Sigmoid colon (tissue), 7 donors: ENCODE data around the gene NRG2. TPM values are rescaled to one million over a fixed set of nuclear protein-coding genes. Genes with fewer than 3 reads are reported as not detected.

Experiments used
- DNase-seq: peaks from one replicate; pipeline ENCODE4 v3.0.0-alpha.2; 2019
- H3K27ac ChIP-seq, 4 donors: fragments of 200-600 bp; sonication (generic); one replicate each; pipeline ENCODE4 v1.5.1; 2016 to 2019; ENCODE audit warnings: mild to moderate bottlenecking in 1 of 4
- H3K27me3 ChIP-seq, 3 donors: fragments of 200-600 bp; sonication (generic); one replicate each; pipeline ENCODE4 v1.5.1; 2019; ENCODE audit warnings: mild to moderate bottlenecking in 1 of 3
- H3K36me3 ChIP-seq, 4 donors: fragments of 200-600 bp; sonication (generic); one replicate each; pipeline ENCODE4 v1.5.1; 2016 to 2019
- H3K4me1 ChIP-seq, 4 donors: fragments of 200-600 bp; sonication (generic); one replicate each; pipeline ENCODE4 v1.5.1; 2017 to 2019
- H3K4me3 ChIP-seq, 4 donors: fragments of 200-600 bp; sonication (generic); one replicate each; pipeline ENCODE4 v1.5.1; 2017 to 2019; ENCODE audit warnings: mild to moderate bottlenecking in 2 of 4, moderate library complexity in 1 of 4
- H3K9me3 ChIP-seq, 4 donors: fragments of 200-600 bp in 3 of 4; sonication (generic) in 3 of 4; one replicate each; pipeline versions ENCODE4 v1.5.1 to v1.6.1; 2013 to 2019
- EP300 ChIP-seq, 4 donors: sonication (generic); formaldehyde crosslinking; IDR thresholded peaks; one replicate each; pipeline ENCODE4 v1.6.1; 2017; ENCODE audit warnings: antibody characterized with exemption in 4 of 4
- POLR2A ChIP-seq, 2 donors: fragments of 450-650 bp; IDR thresholded peaks; one replicate each; pipeline ENCODE4 v1.6.1; 2016; ENCODE audit warnings: antibody characterized with exemption in 2 of 2, mild to moderate bottlenecking in 2 of 2, moderate library complexity in 2 of 2
- POLR2AphosphoS5 ChIP-seq, 4 donors: sonication (generic); formaldehyde crosslinking; IDR thresholded peaks; one replicate each; pipeline ENCODE4 v1.6.1; 2017; ENCODE audit warnings: antibody characterized with exemption in 4 of 4
- WGBS, 2 donors: extraction: QIAGEN DNeasy Blood & Tissue Kit; methylation state at CpG; one replicate each; pipeline ENCODE4 v1.1.7; 2013; 5-methylcytosine and 5-hydroxymethylcytosine counted together
- intact Hi-C: fragments of 100-400 bp; cut with DNase I; formaldehyde crosslinking; loops from one replicate; pipeline ENCODE4 v1.15.1; 2023
- polyA plus RNA-seq, 3 donors: library from polyadenylated mRNA; stranded (reverse); fragments of 200-250 nt; gene quantifications; one replicate each; pipeline ENCODE4 v1.2.3, GENCODE V29; 2013
- total RNA-seq, 4 donors: library from RNA; depleted of rRNA; stranded (reverse); fragments of >200 nt; gene quantifications; one replicate each; pipeline ENCODE4 v1.1.0, GENCODE V29; 2016
- TF ChIP-seq, protein P1 (sequence below), 4 experiments: fragments of 450-650 bp in 3 of 4; fragments of 200-600 bp in 1 of 4; IDR thresholded peaks; one replicate each; pipeline ENCODE4 v1.5.1; 2016 to 2019; ENCODE audit warnings: antibody characterized with exemption in 4 of 4, mild to moderate bottlenecking in 3 of 4, moderate library complexity in 2 of 4
- donor health status: healthy with polysubstance abuse.
- donor health status: Bipolar disorder and iron deficiency.
- donor health status: healthy.

NRG2 gene
- total and polyA plus RNA-seq, 7 donors: 0.80 to 11.9 (median 4.8) TPM; not detected in 2

DNA sequence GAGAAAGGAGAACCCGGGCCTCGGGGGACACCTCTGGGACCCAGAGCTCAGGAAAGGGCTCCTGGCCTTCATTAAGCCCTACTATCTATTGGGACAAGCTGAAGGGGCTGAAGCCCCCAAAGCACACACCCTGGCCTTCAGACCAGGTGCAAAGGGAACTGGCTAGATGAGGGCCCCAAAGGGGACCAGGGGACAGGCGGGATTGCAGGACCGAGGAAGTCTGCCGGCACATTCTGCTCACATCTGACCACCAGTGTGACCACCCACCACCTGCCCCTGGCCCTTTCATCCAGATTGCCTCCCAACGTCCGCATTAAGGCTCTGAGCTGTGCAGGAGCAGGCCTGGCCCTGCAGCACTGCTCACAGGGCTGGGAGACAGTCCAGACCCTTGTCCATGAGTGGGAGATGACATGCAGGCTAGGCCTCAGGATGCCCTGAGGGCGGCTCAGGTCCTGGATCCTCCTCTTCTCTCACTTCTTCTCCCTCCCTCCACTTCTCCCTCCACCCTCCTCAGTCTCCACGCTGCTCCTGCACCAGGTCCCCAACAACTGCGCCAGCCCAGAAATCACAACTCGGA, 228.3 kb downstream of the NRG2 start:
- Histone ChIP-seq H3K4me1 (no peaks in the 10 kb centered on the region), H3K36me3 (no peaks in the 10 kb centered on the region), H3K27ac (no peak overlapping the region), H3K9me3 (peaks cover 0 to 5% (median 0%) of the 10 kb centered on the region in 4 donors), H3K4me3 (no peak overlapping the region), H3K27me3 (no peaks in the 10 kb centered on the region)
- TF ChIP-seq POLR2AphosphoS5 (IDR thresholded peaks at IDR 0.05) (no peak), EP300 (IDR thresholded peaks at IDR 0.05) (no peak), POLR2A (IDR thresholded peaks at IDR 0.05) (no peak)
- intact Hi-C loops: no loop called here
- no peak for DNase-seq
- 86 to 88% methylated on average over 11 of the region's 11 CpGs for whole genome bisulfite sequencing, 2 donors

DNA sequence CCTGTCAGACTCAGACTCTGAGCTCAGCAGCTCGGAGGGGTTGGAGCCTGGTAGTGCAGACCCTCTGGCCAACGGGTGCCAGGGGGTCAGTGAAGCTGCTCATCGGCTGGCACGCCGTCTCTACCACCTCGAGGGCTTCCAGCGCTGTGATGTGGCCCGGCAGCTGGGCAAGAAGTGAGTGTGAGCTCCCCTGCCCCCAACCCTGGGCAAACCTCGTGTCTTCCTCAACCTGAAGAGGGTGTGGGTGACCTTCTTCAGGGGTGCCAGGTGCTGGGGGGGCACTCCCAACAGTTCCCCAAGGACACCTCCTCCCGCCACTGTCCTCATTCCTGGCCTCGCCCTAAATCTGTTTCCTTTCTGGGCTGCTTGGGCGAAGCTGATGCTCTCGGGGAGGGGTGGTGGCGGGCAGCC, 228.9 kb downstream of the NRG2 start:
- Histone ChIP-seq H3K36me3 (no peaks in the 10 kb centered on the region), H3K9me3 (peaks cover 0 to 5% (median 0%) of the 10 kb centered on the region in 4 donors), H3K4me3 (no peak overlapping the region), H3K27ac (no peak overlapping the region), H3K4me1 (no peaks in the 10 kb centered on the region), H3K27me3 (no peaks in the 10 kb centered on the region)
- intact Hi-C loops: no loop called here
- 77 to 80% methylated on average over 14 of the region's 14 CpGs for WGBS, 2 donors
- DNase-seq: no peak
- TF ChIP-seq POLR2AphosphoS5 (IDR thresholded peaks at IDR 0.05) (no peak), EP300 (IDR thresholded peaks at IDR 0.05) (no peak), POLR2A (IDR thresholded peaks at IDR 0.05) (no peak)
- TF ChIP-seq, protein P1, sequence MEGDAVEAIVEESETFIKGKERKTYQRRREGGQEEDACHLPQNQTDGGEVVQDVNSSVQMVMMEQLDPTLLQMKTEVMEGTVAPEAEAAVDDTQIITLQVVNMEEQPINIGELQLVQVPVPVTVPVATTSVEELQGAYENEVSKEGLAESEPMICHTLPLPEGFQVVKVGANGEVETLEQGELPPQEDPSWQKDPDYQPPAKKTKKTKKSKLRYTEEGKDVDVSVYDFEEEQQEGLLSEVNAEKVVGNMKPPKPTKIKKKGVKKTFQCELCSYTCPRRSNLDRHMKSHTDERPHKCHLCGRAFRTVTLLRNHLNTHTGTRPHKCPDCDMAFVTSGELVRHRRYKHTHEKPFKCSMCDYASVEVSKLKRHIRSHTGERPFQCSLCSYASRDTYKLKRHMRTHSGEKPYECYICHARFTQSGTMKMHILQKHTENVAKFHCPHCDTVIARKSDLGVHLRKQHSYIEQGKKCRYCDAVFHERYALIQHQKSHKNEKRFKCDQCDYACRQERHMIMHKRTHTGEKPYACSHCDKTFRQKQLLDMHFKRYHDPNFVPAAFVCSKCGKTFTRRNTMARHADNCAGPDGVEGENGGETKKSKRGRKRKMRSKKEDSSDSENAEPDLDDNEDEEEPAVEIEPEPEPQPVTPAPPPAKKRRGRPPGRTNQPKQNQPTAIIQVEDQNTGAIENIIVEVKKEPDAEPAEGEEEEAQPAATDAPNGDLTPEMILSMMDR (IDR thresholded peaks at IDR 0.05): no peak

DNA sequence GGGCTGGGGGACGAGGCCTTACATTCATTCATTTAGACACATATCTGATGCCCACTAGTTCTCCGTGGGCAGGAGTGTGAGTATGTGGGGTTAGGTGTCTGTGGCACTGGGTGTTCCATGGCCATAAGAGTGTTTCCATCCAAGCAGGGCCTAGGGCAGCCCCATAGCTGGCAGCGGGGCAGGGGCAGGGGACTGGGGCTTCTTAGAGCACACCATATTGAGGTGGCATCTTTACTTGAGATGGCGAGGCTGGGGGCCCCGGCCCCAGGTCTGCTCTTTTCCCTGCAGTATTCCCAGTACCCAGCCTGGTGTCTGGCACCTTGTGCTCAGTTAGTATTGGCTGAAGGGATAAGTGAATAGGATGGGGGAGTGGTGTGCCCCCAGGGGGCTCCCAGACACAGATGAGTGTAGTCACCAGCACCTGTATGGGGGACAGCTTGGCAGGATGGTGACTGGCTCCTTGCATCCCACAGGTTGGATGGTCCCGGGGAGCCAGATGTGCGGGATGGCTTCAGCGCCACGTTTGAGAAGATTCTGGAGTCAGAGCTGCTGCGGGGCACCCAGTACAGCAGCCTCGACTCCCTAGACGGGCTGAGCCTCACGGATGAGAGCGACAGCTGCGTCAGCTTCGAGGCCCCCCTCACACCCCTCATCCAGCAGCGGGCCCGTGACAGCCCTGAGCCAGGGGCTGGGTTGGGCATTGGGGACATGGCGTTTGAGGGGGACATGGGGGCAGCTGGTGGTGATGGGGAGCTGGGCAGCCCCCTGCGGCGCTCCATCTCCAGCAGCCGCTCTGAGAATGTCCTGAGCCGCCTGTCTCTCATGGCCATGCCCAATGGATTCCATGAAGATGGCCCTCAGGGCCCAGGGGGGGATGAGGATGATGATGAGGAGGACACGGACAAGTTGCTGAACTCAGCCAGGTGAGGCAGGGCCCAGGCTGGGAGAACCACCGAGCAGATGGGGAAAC, 230.0 kb downstream of the NRG2 start:
- H3K4me3 ChIP-seq: no peak overlapping the region
- H3K9me3 ChIP-seq: no peaks in the 10 kb centered on the region
- no peaks in the 10 kb centered on the region for H3K36me3 ChIP-seq
- no peak for DNase-seq
- peaks cover 0 to 8% (median 0%) of the 10 kb centered on the region in 3 donors for H3K27me3 ChIP-seq
- WGBS, 2 donors: 90 to 92% methylated on average over 25 of the region's 25 CpGs
- intact Hi-C loops: no loop called here
- TF ChIP-seq, protein P1 (IDR thresholded peaks at IDR 0.05): no peak
- TF ChIP-seq EP300 (IDR thresholded peaks at IDR 0.05) (no peak), POLR2A (IDR thresholded peaks at IDR 0.05) (no peak), POLR2AphosphoS5 (IDR thresholded peaks at IDR 0.05) (no peak)
- H3K4me1 ChIP-seq: no peaks in the 10 kb centered on the region
- H3K27ac ChIP-seq: no peak overlapping the region

DNA sequence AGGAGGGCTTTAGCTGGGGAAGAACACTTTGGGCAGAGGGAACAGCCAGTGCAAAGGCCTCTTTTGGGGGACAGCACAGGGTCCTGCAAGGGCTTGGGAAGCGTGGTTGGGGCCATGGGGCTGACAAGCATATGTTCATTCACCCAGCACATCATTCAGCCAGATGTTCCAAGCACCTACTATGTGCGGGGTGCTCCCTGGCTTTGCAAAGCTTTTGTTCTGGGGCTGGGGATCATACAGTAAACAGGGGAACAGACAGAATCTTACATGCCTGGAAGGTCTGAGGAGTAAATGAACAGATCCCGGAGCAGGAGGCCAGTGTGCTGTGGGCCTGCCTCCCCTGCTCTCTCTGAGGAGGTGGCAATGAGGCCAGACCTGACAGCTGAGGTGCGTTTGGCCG, 230.8 kb downstream of the NRG2 start:
- TF ChIP-seq POLR2AphosphoS5 (IDR thresholded peaks at IDR 0.05) (no peak), EP300 (IDR thresholded peaks at IDR 0.05) (no peak), POLR2A (IDR thresholded peaks at IDR 0.05) (no peak)
- TF ChIP-seq, protein P1 (IDR thresholded peaks at IDR 0.05): no peak
- Histone ChIP-seq H3K36me3 (no peaks in the 10 kb centered on the region), H3K4me1 (no peaks in the 10 kb centered on the region), H3K9me3 (no peaks in the 10 kb centered on the region), H3K27me3 (peaks cover 0 to 12% (median 0%) of the 10 kb centered on the region in 3 donors), H3K27ac (no peak overlapping the region), H3K4me3 (no peak overlapping the region)
- 72 to 76% methylated on average over 5 of the region's 5 CpGs for WGBS, 2 donors
- intact Hi-C loops: no loop called here
- DNase-seq: no peak

DNA sequence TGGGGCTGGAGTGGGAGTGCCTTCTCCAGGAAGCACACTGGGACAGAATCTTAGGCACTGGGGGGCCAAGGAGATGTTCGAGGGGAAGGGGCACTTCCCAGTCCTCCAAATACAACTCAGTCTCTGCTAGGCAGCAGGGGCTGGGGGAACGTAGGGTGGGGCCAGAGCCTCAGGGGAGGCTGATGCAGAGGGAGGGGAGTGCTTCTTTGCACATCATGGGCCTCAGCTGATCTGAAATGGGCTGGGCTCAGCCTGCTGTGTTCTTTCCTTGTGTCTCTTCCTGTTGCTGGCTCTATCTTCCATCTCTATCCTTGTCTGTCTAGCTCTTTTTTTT, 231.9 kb downstream of the NRG2 start:
- TF ChIP-seq POLR2AphosphoS5 (IDR thresholded peaks at IDR 0.05) (no peak), POLR2A (IDR thresholded peaks at IDR 0.05) (no peak), EP300 (IDR thresholded peaks at IDR 0.05) (no peak)
- TF ChIP-seq, protein P1 (IDR thresholded peaks at IDR 0.05): no peak
- peaks cover 0 to 12% (median 0%) of the 10 kb centered on the region in 3 donors for H3K27me3 ChIP-seq
- intact Hi-C loops: no loop called here
- H3K27ac ChIP-seq: no peak overlapping the region
- no peak for DNase-seq
- H3K9me3 ChIP-seq: no peaks in the 10 kb centered on the region
- WGBS, 2 donors: 28 to 44% methylated on average over 2 of the region's 2 CpGs
- H3K4me3 ChIP-seq: no peak overlapping the region
- no peaks in the 10 kb centered on the region for H3K36me3 ChIP-seq
- H3K4me1 ChIP-seq: no peaks in the 10 kb centered on the region
